Activated CD8-positive, alpha-beta memory T cell treated with anti-CD3 and anti-CD28 coated beads, Interleukin-2, amount 10 ng/mL, durations not matched to agents 7 days and 5 days (primary cell): ENCODE data around the gene DIP2B. TPM values are rescaled to one million over a fixed set of nuclear protein-coding genes. Genes with fewer than 3 reads are reported as not detected.
"Not testable (repeated sequence)": the region's sequence is repeated elsewhere in the genome, so short reads cannot be mapped to it uniquely, and the experiment has no call there.

Experiments used
- ATAC-seq: fragments of 150-1000 bp; cut with Tn5 transposase; one replicate; pipeline ENCODE4 v1.10.0; 2021; ENCODE audit warnings: moderate library complexity
- CTCF ChIA-PET: fragments of 350-600 bp; sonication (Branson Sonifier 250); formaldehyde crosslinking; loops from one replicate; lab custom pipeline; 2021; ENCODE audit warnings: antibody characterized with exemption; lab: Charles Lee
- DNase-seq: peaks from one replicate; pipeline ENCODE4 v3.0.0-alpha.2; 2020
- H3K27ac Mint-ChIP-seq: one replicate; pipeline ENCODE4 v1.8.0; 2021; ENCODE audit warnings: mild to moderate bottlenecking, mixed read lengths
- H3K27me3 Mint-ChIP-seq: one replicate; pipeline ENCODE4 v1.8.0; 2021; ENCODE audit warnings: mixed read lengths
- H3K36me3 Mint-ChIP-seq: one replicate; pipeline ENCODE4 v1.8.0; 2021; ENCODE audit warnings: mild to moderate bottlenecking, mixed read lengths
- H3K4me1 Mint-ChIP-seq: one replicate; pipeline ENCODE4 v1.8.0; 2021; ENCODE audit warnings: mixed read lengths
- H3K4me3 Mint-ChIP-seq: one replicate; pipeline ENCODE4 v1.8.0; 2021; ENCODE audit warnings: mild to moderate bottlenecking, moderate library complexity, mixed read lengths
- H3K9me3 Mint-ChIP-seq: one replicate; pipeline ENCODE4 v1.8.0; 2022; ENCODE audit warnings: low read depth, mixed read lengths
- total RNA-seq, 2 experiments: library from RNA; stranded (reverse); gene quantifications; one replicate each; pipeline ENCODE4 v1.2.3, GENCODE V29; 2021

DIP2B gene, protein sequence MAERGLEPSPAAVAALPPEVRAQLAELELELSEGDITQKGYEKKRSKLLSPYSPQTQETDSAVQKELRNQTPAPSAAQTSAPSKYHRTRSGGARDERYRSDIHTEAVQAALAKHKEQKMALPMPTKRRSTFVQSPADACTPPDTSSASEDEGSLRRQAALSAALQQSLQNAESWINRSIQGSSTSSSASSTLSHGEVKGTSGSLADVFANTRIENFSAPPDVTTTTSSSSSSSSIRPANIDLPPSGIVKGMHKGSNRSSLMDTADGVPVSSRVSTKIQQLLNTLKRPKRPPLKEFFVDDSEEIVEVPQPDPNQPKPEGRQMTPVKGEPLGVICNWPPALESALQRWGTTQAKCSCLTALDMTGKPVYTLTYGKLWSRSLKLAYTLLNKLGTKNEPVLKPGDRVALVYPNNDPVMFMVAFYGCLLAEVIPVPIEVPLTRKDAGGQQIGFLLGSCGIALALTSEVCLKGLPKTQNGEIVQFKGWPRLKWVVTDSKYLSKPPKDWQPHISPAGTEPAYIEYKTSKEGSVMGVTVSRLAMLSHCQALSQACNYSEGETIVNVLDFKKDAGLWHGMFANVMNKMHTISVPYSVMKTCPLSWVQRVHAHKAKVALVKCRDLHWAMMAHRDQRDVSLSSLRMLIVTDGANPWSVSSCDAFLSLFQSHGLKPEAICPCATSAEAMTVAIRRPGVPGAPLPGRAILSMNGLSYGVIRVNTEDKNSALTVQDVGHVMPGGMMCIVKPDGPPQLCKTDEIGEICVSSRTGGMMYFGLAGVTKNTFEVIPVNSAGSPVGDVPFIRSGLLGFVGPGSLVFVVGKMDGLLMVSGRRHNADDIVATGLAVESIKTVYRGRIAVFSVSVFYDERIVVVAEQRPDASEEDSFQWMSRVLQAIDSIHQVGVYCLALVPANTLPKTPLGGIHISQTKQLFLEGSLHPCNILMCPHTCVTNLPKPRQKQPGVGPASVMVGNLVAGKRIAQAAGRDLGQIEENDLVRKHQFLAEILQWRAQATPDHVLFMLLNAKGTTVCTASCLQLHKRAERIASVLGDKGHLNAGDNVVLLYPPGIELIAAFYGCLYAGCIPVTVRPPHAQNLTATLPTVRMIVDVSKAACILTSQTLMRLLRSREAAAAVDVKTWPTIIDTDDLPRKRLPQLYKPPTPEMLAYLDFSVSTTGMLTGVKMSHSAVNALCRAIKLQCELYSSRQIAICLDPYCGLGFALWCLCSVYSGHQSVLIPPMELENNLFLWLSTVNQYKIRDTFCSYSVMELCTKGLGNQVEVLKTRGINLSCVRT (N-terminal part only)
- total RNA-seq, result 10 to 100 TPM; 14.7 to 14.8 TPM

- Mint-ChIP-seq H3K36me3 (no peaks in the 10 kb centered on the region), H3K27me3 (no peaks in the 10 kb centered on the region), H3K4me3 (peak within 1 kb of the TSS; percentile 85), H3K4me1 (peaks cover 47% of the 10 kb centered on the region), H3K27ac (peak within 1 kb of the TSS; percentile 92), H3K9me3 (no peaks in the 10 kb centered on the region)
- DNase-seq (peak; percentile 96), ATAC-seq (peak; percentile 92)
- CTCF ChIA-PET, result interaction anchor here (0.6 to 11.1 kb wide), 41 partner anchors 9 to 579 kb away, joined by 3 to 135 read pairs (median 4); partner anchors contain the start of genes ATF1 and CSRNP2
These were observed at the start of gene DIP2B for GRCh38 chr12:50504798-50505674. Gene DIP2B, plus strand, starts transcription at chr12:50504985. Its CDS starts 156 bp downstream, at chr12:50505141.

DNA sequence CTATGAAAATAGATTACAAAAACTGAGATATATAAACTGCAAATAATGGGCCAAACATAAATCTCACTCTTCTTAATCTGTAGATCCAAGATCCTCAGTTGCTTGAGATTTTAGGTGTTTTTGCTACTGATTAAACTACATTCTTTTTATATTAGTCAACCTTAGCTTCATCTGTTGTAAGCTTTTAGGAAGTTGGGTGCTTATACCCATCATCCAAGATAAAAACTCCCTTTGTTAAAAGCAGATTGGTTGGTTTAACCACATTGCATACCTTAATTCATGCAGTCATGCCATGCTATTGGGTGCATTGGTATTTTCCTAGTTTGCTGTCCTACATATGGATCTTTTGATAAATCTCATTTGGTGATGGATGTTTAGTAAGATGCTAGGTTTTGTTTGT, 46.2 kb upstream of the DIP2B start:
- Mint-ChIP-seq H3K27me3 (no peaks in the 10 kb centered on the region), H3K9me3 (no peaks in the 10 kb centered on the region), H3K36me3 (peaks cover 38% of the 10 kb centered on the region), H3K4me1 (no peaks in the 10 kb centered on the region), H3K4me3 (no peak overlapping the region), H3K27ac (no peak overlapping the region)
- DNase-seq (no peak), ATAC-seq (no peak)
- CTCF ChIA-PET, result no interaction called here

- CTCF ChIA-PET, result interaction anchor here (1.2 kb wide), 1 partner anchor 171 kb away, joined by 3 read pairs; no protein-coding TSS in a partner anchor
- Mint-ChIP-seq H3K4me1 (no peaks in the 10 kb centered on the region), H3K4me3 (no peak overlapping the region), H3K27ac (no peak overlapping the region), H3K9me3 (peaks cover 3% of the 10 kb centered on the region), H3K27me3 (no peaks in the 10 kb centered on the region), H3K36me3 (peaks cover 47% of the 10 kb centered on the region)
- no peak for DNase-seq
- no peak for ATAC-seq
These were observed 37.3 kb upstream of the DIP2B start for GRCh38 chr12:50467439-50467838.

DNA sequence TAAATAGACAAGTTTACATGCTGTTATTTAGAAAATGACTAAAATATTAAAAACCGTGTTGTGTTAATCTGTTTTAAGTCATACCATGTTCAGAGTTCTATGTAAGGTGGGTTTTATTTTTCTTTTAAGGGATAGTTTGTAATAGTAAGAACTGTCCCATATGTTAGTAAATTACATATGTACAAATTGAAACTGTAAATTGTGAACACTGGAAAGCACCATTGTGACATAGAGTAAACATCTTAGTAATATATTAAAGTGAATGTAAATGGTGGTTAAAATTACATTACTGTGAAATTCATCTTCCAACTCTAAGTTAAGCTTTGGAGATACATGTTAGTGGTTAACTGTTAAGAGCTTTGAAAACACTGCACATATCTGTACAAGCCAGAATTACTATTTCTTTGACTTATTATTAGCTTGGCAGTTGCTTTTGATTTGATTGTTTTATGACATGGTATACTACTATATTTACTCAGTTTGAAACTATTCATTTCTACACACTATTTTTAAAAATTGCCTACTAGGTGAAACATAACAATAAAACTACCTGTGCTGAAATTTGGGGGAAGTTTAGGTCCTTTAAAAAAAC, 27.4 kb upstream of the DIP2B start:
- ATAC-seq (no peak), DNase-seq (no peak)
- no peaks in the 10 kb centered on the region for H3K9me3 Mint-ChIP-seq
- no peaks in the 10 kb centered on the region for H3K4me1 Mint-ChIP-seq
- CTCF ChIA-PET, result interaction anchor here (2.6 kb wide), 1 partner anchor 27 kb away, joined by 5 read pairs; the partner anchor contains the start of gene DIP2B
- no peak overlapping the region for H3K4me3 Mint-ChIP-seq
- H3K27ac Mint-ChIP-seq, result no peak overlapping the region
- H3K36me3 Mint-ChIP-seq, result peaks cover 34% of the 10 kb centered on the region
- no peaks in the 10 kb centered on the region for H3K27me3 Mint-ChIP-seq

DNA sequence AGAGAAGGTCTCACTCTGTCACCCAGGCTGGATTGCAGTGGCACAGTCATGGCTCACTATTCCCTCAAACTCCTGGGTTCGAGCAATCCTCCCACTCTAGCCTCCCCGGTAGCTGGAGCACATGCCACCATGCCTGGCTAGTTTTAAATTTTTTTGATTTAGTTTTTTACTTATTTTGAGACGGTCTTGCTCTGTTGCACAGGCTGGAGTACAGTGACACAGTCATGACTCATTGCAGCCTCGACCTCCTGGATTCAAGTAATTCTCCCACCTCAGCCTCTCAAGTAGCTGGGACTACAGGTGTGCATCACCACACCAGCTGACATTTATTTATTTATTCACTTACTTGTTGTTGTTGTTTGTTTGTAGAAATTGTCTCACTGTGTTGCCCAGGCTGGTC, 22.2 kb upstream of the DIP2B start:
- H3K27me3 Mint-ChIP-seq, result no peaks in the 10 kb centered on the region
- no peaks in the 10 kb centered on the region for H3K4me1 Mint-ChIP-seq
- ATAC-seq, result no peak
- no peak overlapping the region for H3K4me3 Mint-ChIP-seq
- no peak for DNase-seq
- H3K9me3 Mint-ChIP-seq, result no peaks in the 10 kb centered on the region
- CTCF ChIA-PET, result interaction anchor here (1.6 kb wide), 1 partner anchor 28 kb away, joined by 3 read pairs; no protein-coding TSS in a partner anchor
- H3K36me3 Mint-ChIP-seq, result peaks cover 7% of the 10 kb centered on the region
- H3K27ac Mint-ChIP-seq, result no peak overlapping the region

GRCh38 chr12:50483488-50483887, 21.3 kb upstream of the DIP2B start:
- CTCF ChIA-PET, result interaction anchor here (1.6 kb wide), 1 partner anchor 29 kb away, joined by 3 read pairs; no protein-coding TSS in a partner anchor

DNA sequence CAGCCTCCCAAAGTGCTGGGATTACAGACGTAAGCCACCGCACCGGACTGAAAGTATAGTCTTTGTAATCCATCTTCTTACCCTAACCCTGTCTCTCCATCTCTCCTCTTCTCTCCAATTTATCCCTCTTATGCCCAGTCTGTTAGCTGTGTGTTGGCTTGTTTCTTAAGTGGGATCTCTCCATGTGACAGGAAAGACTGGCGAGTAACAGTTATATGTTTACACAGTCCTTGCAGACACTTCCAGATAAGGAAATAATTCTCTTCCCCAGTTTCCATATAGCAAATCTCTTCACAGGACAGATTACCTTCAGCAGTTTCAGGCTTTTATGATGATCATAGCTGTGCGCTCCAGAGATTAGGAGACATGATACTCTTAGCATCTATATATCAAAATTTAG, 16.0 kb upstream of the DIP2B start:
- CTCF ChIA-PET, result no interaction called here
- Mint-ChIP-seq H3K9me3 (peaks cover 9% of the 10 kb centered on the region), H3K27me3 (no peaks in the 10 kb centered on the region), H3K27ac (no peak overlapping the region), H3K36me3 (peaks cover 7% of the 10 kb centered on the region), H3K4me3 (no peak overlapping the region), H3K4me1 (no peaks in the 10 kb centered on the region)
- ATAC-seq (no peak), DNase-seq (no peak)

More at GRCh38 chr12:50483488-50483887, 21.3 kb upstream of the DIP2B start:
- Mint-ChIP-seq H3K27ac (no peak overlapping the region), H3K36me3 (peaks cover 2% of the 10 kb centered on the region), H3K4me3 (no peak overlapping the region), H3K4me1 (no peaks in the 10 kb centered on the region), H3K27me3 (no peaks in the 10 kb centered on the region), H3K9me3 (no peaks in the 10 kb centered on the region)
- no peak for ATAC-seq
- DNase-seq, result no peak

GRCh38 chr12:50498119-50498518, 6.7 kb upstream of the DIP2B start:
- H3K27ac Mint-ChIP-seq, CTCF ChIA-PET: not testable (repeated sequence)

DNA sequence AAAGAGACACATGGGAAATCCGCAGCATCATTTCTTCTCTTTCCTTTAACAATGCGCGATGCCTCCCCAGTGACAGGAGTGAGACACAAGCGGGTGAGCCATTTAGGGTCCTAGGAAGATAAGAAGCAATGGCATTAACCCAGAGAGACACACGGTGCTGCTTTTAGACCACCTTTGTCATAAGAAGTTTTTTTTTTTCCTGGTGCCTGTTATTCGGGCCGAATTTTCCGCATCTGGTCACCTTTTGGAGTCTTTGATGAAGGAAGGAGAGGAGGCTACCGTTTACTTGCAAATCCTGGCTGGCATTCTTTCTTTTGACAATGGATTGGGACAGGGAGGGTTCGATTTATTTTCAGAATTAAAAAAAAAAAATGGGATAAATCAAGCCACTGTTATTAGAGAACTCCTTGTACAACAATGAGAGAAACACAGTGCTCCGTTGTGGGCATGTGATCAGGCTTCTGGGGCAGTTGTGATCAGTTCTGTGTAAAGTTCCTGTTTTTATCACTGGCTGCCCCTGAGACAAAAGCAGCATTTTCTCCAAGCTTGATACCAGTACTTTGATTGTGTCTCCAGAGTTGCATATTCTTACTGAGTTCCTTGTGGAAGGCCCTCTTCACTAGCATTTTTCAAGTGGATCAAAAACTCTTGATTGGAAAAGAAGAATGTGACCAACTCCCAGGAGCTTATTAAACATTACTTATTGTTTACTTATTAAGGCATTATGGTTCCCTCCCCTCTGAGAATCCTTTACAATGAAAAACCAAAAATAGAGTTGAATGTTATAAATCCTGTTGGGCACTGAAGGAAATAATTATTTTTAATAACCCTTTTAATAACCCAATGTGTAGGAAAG, 1.1 kb downstream of the DIP2B start:
- H3K27me3 Mint-ChIP-seq, result no peaks in the 10 kb centered on the region
- H3K27ac Mint-ChIP-seq, result peak overlapping the region; percentile 92
- H3K4me3 Mint-ChIP-seq, result peak overlapping the region; percentile 85
- DNase-seq (no peak), ATAC-seq (no peak)
- CTCF ChIA-PET, result interaction anchor here (0.6 to 11.1 kb wide), 29 partner anchors 8 to 578 kb away, joined by 3 to 135 read pairs (median 5); partner anchors contain the start of genes ATF1 and CSRNP2
- H3K4me1 Mint-ChIP-seq, result peaks cover 47% of the 10 kb centered on the region
- H3K9me3 Mint-ChIP-seq, result no peaks in the 10 kb centered on the region
- no peaks in the 10 kb centered on the region for H3K36me3 Mint-ChIP-seq

More at GRCh38 chr12:50498119-50498518, 6.7 kb upstream of the DIP2B start:
- not testable (repeated sequence) for DNase-seq, H3K4me3 Mint-ChIP-seq, ATAC-seq, H3K4me1 Mint-ChIP-seq, H3K27me3 Mint-ChIP-seq
- peaks cover 19% of the 10 kb centered on the region for H3K36me3 Mint-ChIP-seq
- peaks cover 19% of the 10 kb centered on the region for H3K9me3 Mint-ChIP-seq

DNA sequence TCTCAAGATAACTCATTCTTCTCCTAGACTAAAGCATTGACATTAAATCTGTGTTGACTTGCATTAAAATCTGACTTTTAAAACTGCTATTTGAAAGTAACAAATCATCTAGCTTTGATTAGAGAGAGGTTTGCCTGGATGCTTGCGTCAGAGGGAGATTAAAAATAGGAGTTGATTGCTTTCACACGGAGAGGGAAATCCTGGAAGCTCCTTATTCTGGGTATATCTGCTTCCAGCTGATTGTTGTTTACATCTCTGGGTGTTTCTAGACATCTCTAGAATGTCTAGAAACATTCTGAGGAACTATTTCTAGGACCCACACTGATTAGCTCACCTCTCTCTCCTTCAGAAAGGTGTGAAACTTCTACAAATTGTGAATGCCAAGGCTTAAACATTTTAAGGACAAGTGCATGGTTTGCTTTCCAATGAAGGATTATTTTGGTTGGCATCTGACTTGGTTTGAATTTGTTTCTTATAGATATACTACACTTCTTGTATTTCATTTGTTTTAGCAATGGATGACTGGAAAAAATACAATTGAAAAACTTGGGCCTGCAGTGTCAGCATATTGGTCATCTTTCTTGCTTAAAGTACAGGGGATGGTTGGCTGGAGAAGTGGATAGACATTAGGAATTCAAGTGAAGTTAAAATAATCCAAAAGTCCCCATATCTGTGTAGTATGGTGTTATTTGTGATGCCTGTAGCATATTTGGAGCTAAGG, 2.1 kb downstream of the DIP2B start:
- H3K9me3 Mint-ChIP-seq, result no peaks in the 10 kb centered on the region
- ATAC-seq (no peak), DNase-seq (no peak)
- H3K36me3 Mint-ChIP-seq, result no peaks in the 10 kb centered on the region
- peak overlapping the region; percentile 85 for H3K4me3 Mint-ChIP-seq
- H3K27ac Mint-ChIP-seq, result no peak overlapping the region
- CTCF ChIA-PET, result interaction anchor here (0.8 to 11.1 kb wide), 10 partner anchors 7 to 258 kb away, joined by 3 to 135 read pairs (median 6); no protein-coding TSS in a partner anchor
- H3K27me3 Mint-ChIP-seq, result no peaks in the 10 kb centered on the region
- peaks cover 47% of the 10 kb centered on the region for H3K4me1 Mint-ChIP-seq
